IMR-90 (cell line): ENCODE measurements around the gene PLXND1. TPM values are rescaled to one million over a fixed set of nuclear protein-coding genes. Genes with fewer than 3 reads are reported as not detected.

Experiments
- ATAC-seq: fragments of 200-7000 bp; cut with Tn5 transposase; 2 replicates; pipeline ENCODE4 v1.9.1; 2020; ENCODE audit warnings: low read depth, mild to moderate bottlenecking, moderate library complexity
- BruUV-seq: library from RNA; stranded (reverse); fragments of 400-500 nt; replicated peaks from 2 replicates; lab custom pipeline; 2021; lab: Mats Ljungman, UMichigan
- CTCF ChIA-PET: fragments of 300-600 bp; formaldehyde crosslinking; extraction: SDS; loops from one replicate; lab custom pipeline; 2021; ENCODE audit warnings: antibody characterized with exemption; lab: Yijun Ruan, JAX
- POLR2A ChIA-PET: fragments of 300-600 bp; sonication (Branson Sonifier 250); formaldehyde crosslinking; loops from one replicate; lab custom pipeline; 2022; ENCODE audit warnings: antibody characterized with exemption; ENCODE audit not compliant: unreplicated experiment; lab: Charles Lee
- DNase-seq: peaks from one replicate; pipeline ENCODE4 v3.0.0; 2013
- H2AFZ ChIP-seq: replicated peaks from 2 replicates; pipeline ENCODE3; 2013; ENCODE audit warnings: low read length, mild to moderate bottlenecking; ENCODE audit not compliant: poor library complexity
- H2AK5ac ChIP-seq: 2 replicates; pipeline ENCODE4 v1.6.1; 2013; ENCODE audit warnings: low read depth, low read length, inconsistent platforms
- H2AK9ac ChIP-seq: replicated peaks from 2 replicates; pipeline ENCODE3; 2013; ENCODE audit warnings: mild to moderate bottlenecking, low read depth, low read length, moderate library complexity; ENCODE audit not compliant: poor library complexity
- H2BK120ac ChIP-seq: 2 replicates; pipeline ENCODE4 v1.6.1; 2013; ENCODE audit warnings: low read depth, low read length, inconsistent platforms
- H2BK15ac ChIP-seq: 3 replicates; pipeline ENCODE4 v1.6.1; 2013; ENCODE audit warnings: low read depth, low read length, inconsistent platforms
- H2BK20ac ChIP-seq: 2 replicates; pipeline ENCODE4 v1.6.1; 2013; ENCODE audit warnings: low read depth, mild to moderate bottlenecking, inconsistent platforms, low read length, moderate library complexity
- H2BK5ac ChIP-seq: 2 replicates; pipeline ENCODE4 v1.6.1; 2013; ENCODE audit warnings: mild to moderate bottlenecking, low read depth, low read length, inconsistent platforms; ENCODE audit not compliant: poor library complexity, severe bottlenecking
- H3K14ac ChIP-seq: replicated peaks from 2 replicates; pipeline ENCODE4 v1.6.1; 2013; ENCODE audit warnings: low read depth, low read length, inconsistent platforms
- H3K18ac ChIP-seq: 2 replicates; pipeline ENCODE4 v1.6.1; 2013; ENCODE audit warnings: low read depth, low read length, control low read depth
- H3K23ac ChIP-seq: 2 replicates; pipeline ENCODE4 v1.6.1; 2013; ENCODE audit warnings: low read depth, low read length, inconsistent platforms
- H3K27ac ChIP-seq: 2 replicates; pipeline ENCODE4 v1.5.1; 2013; ENCODE audit warnings: mild to moderate bottlenecking, control low read depth, low read length; ENCODE audit not compliant: insufficient read depth
- H3K27me3 ChIP-seq: 2 replicates; pipeline ENCODE4 v1.6.1; 2013; ENCODE audit warnings: low read length; ENCODE audit not compliant: control insufficient read depth, insufficient read depth
- H3K36me3 ChIP-seq: 2 replicates; pipeline ENCODE4 v1.6.1; 2013; ENCODE audit warnings: low read length, mixed read lengths; ENCODE audit not compliant: control insufficient read depth, insufficient read depth
- H3K4ac ChIP-seq: 2 replicates; pipeline ENCODE4 v1.6.1; 2013; ENCODE audit warnings: low read depth, low read length, inconsistent platforms
- H3K4me1 ChIP-seq: 2 replicates; pipeline ENCODE4 v1.6.1; 2013; ENCODE audit warnings: low read length, mixed read lengths; ENCODE audit not compliant: control insufficient read depth, insufficient read depth
- H3K4me2 ChIP-seq: 2 replicates; pipeline ENCODE4 v1.6.1; 2013; ENCODE audit warnings: low read depth, mild to moderate bottlenecking, control low read depth, low read length, moderate library complexity
- H3K4me3 ChIP-seq: 2 replicates; pipeline ENCODE4 v1.5.1; 2013; ENCODE audit warnings: low read depth, mild to moderate bottlenecking, control low read depth, low read length, moderate library complexity; ENCODE audit not compliant: insufficient read depth
- H3K56ac ChIP-seq: 2 replicates; pipeline ENCODE4 v1.6.1; 2013; ENCODE audit warnings: low read length, inconsistent platforms; ENCODE audit not compliant: insufficient read depth; ENCODE audit errors: extremely low read depth
- H3K79me1 ChIP-seq, 2 experiments: 2 replicates each; pipeline ENCODE4 v1.6.1; 2013; ENCODE audit warnings: low read length in 2 of 2, inconsistent platforms in 1 of 2, low read depth in 1 of 2
- H3K9ac ChIP-seq: 2 replicates; pipeline ENCODE4 v1.6.1; 2013; ENCODE audit warnings: low read depth, low read length, control low read depth
- H3K9me1 ChIP-seq: 2 replicates; pipeline ENCODE4 v1.6.1; 2013; ENCODE audit warnings: low read length, inconsistent platforms; ENCODE audit not compliant: insufficient read depth
- H3K9me3 ChIP-seq: 2 replicates; pipeline ENCODE4 v1.6.1; 2013; ENCODE audit warnings: low read length; ENCODE audit not compliant: control insufficient read depth, insufficient read depth
- H4K20me1 ChIP-seq: 2 replicates; pipeline ENCODE4 v1.6.1; 2013; ENCODE audit warnings: low read length, inconsistent platforms; ENCODE audit not compliant: insufficient read depth
- H4K5ac ChIP-seq: 2 replicates; pipeline ENCODE4 v1.6.1; 2013; ENCODE audit warnings: mild to moderate bottlenecking, low read depth, low read length, control low read depth
- H4K8ac ChIP-seq, 2 experiments: 2 replicates each; pipeline ENCODE4 v1.6.1; 2013; ENCODE audit warnings: low read depth in 2 of 2, low read length in 2 of 2, control low read depth in 1 of 2, inconsistent platforms in 1 of 2
- H4K91ac ChIP-seq: 2 replicates; pipeline ENCODE4 v1.6.1; 2013; ENCODE audit warnings: low read depth, low read length, inconsistent platforms; ENCODE audit not compliant: insufficient read depth
- USF2 ChIP-seq: fragments of 150-350 bp; IDR thresholded peaks from 2 replicates; pipeline ENCODE4 v1.6.1; 2017; ENCODE audit warnings: mild to moderate bottlenecking, antibody characterized with exemption, low read length, low read depth
- WGBS, 2 experiments: methylation state at CpG; one replicate each; pipeline versions ENCODE4 v1.1.5 to v1.1.7; 2013; ENCODE audit warnings: missing lambda C conversion rate in 2 of 2; ENCODE audit not compliant: insufficient read length in 1 of 2; ENCODE audit errors: extremely low coverage in 2 of 2; 5-methylcytosine and 5-hydroxymethylcytosine counted together
- dilution Hi-C: fragments of 300-500 bp; cut with HindIII; formaldehyde crosslinking; loops from one replicate; pipeline ENCODE4 v1.14.3; 2018; ENCODE audit warnings: low sequenced_read_pairs; ENCODE audit not compliant: unreplicated experiment
- in situ Hi-C: fragments of 300-500 bp; cut with MboI; formaldehyde crosslinking; loops from 3 replicates; pipeline ENCODE4 v1.14.3; 2019; ENCODE audit warnings: low sequenced_read_pairs, inconsistent platforms, mixed read lengths
- intact Hi-C: fragments of 100-400 bp; cut with micrococcal nuclease; formaldehyde crosslinking; loops from 2 replicates; pipeline ENCODE4 v1.10.0; 2022
- polyA plus RNA-seq, 3 experiments: library from polyadenylated mRNA; depleted of rRNA; stranded (reverse); fragments of >200 nt; gene quantifications; 2 replicates each; pipeline ENCODE4 v1.2.3, GENCODE V29; 2012; ENCODE audit warnings: low replicate concordance in 1 of 3
- total RNA-seq: library from RNA; depleted of rRNA; stranded (reverse); fragments of >200 nt; gene quantifications from 2 replicates; pipeline ENCODE4 v1.2.3, GENCODE V29; 2012

The PLXND1 gene
- total and polyA plus RNA-seq, 2 of the 4 experiments (the other 2 are of a cell fraction) = 19.2 to 67.1 TPM

- Histone ChIP-seq H3K23ac (no peak overlapping the region), H3K9ac (no peak overlapping the region), H3K79me1 (no peaks in the 10 kb centered on the region), H2BK5ac (no peak overlapping the region), H3K14ac (no peak overlapping the region), H4K20me1 (no peaks in the 10 kb centered on the region), H2BK15ac (no peak overlapping the region; the same call in 2 of the 3 replicates), H2BK120ac (no peak overlapping the region), H4K5ac (no peak overlapping the region), H3K4me2 (no peak overlapping the region), H3K4ac (no peak overlapping the region), H2BK20ac (no peak overlapping the region), H2AFZ (no peak overlapping the region), H3K4me3 (no peak overlapping the region), H4K91ac (no peak overlapping the region), H3K9me3 (no peaks in the 10 kb centered on the region), H3K27ac (no peak overlapping the region), H3K36me3 (no peaks in the 10 kb centered on the region), H3K18ac (no peak overlapping the region), H4K8ac (no peak overlapping the region), H3K27me3 (peaks cover 5% of the 10 kb centered on the region; the same call in 1 of the 2 replicates), H2AK5ac (0 out of 2 replicates have a peak overlapping the region, but pooled peaks have one; percentile 17), H3K56ac (no peak overlapping the region), H2AK9ac (peak overlapping the region; percentile 18), H3K4me1 (peaks cover 14% of the 10 kb centered on the region), H3K9me1 (peaks cover 8% of the 10 kb centered on the region)
- ChIA-PET POLR2A (no interaction called here), CTCF (no interaction called here)
- no TSS peak for BruUV-seq
- TF ChIP-seq USF2 = no peak
- WGBS, 2 experiments = 94% methylated on average over 6 of the region's 16 CpGs; no CpG with 5 or more reads in 1 of the 2 experiments
- DNase-seq (no peak), ATAC-seq (no peak)
- dilution Hi-C loops = no loop called here
- intact Hi-C loops = no loop called here
- in situ Hi-C loops = no loop called here
Observed at GRCh38 chr3:129533406-129533805, 73.1 kb downstream of the PLXND1 start.
